T follicular helper cell (primary cell): Measurements from ENCODE around the gene WAC.

Source experiments
- DNase-seq: peaks from one replicate; pipeline ENCODE4 v3.0.0-alpha.2; 2020; ENCODE audit warnings: low read depth

WAC gene

GRCh38 chr10:28530751-28531150 lies 2.2 kb upstream of the WAC start:
- DNase-seq, result no peak

- DNase-seq, result no peak
Observed at GRCh38 chr10:28533186-28533564, 257 bp downstream of the WAC start.

- peak; percentile 59 for DNase-seq
Observed at GRCh38 chr10:28533571-28534304, 820 bp downstream of the WAC start.

GRCh38 chr10:28535846-28536245 lies 2.9 kb downstream of the WAC start:
- no peak for DNase-seq

GRCh38 chr10:28538595-28538994 lies 5.7 kb downstream of the WAC start:
- no peak for DNase-seq

GRCh38 chr10:28540145-28540544 lies 7.2 kb downstream of the WAC start:
- DNase-seq, result no peak

- no peak for DNase-seq
Observed at GRCh38 chr10:28541717-28542365, 8.9 kb downstream of the WAC start.

GRCh38 chr10:28542728-28543127 lies 9.8 kb downstream of the WAC start:
- no peak for DNase-seq

GRCh38 chr10:28544058-28544457 lies 11.1 kb downstream of the WAC start:
- no peak for DNase-seq

GRCh38 chr10:28545967-28546644 lies 13.2 kb downstream of the WAC start:
- no peak for DNase-seq

- no peak for DNase-seq
Observed at GRCh38 chr10:28548781-28549498, 16.0 kb downstream of the WAC start.

GRCh38 chr10:28551086-28551485 lies 18.2 kb downstream of the WAC start:
- DNase-seq, result no peak

GRCh38 chr10:28552775-28553174 lies 19.9 kb downstream of the WAC start:
- no peak for DNase-seq

- no peak for DNase-seq
Observed at GRCh38 chr10:28554009-28554408, 21.1 kb downstream of the WAC start.

- no peak for DNase-seq
Observed at GRCh38 chr10:28554952-28555351, 22.0 kb downstream of the WAC start.

GRCh38 chr10:28555358-28555757 lies 22.4 kb downstream of the WAC start:
- no peak for DNase-seq

GRCh38 chr10:28556142-28556541 lies 23.2 kb downstream of the WAC start:
- no peak for DNase-seq

GRCh38 chr10:28558186-28558585 lies 25.3 kb downstream of the WAC start:
- no peak for DNase-seq

- no peak for DNase-seq
Observed at GRCh38 chr10:28558923-28559508, 26.1 kb downstream of the WAC start.

- no peak for DNase-seq
Observed at GRCh38 chr10:28559618-28560017, 26.7 kb downstream of the WAC start.

- DNase-seq, result no peak
Observed at GRCh38 chr10:28560617-28561016, 27.7 kb downstream of the WAC start.

GRCh38 chr10:28561531-28561930 lies 28.6 kb downstream of the WAC start:
- DNase-seq, result no peak
